ENCODE data around the gene OMP.

- no peak for TF ChIP-seq CTCF (IDR thresholded peaks at IDR 0.05)
- no peak for TF ChIP-seq POLR2A (IDR thresholded peaks at IDR 0.05)
These were observed 48.2 kb downstream of the OMP start for GRCh38 chr11:77150836-77151235.

Data from esophagus squamous epithelium (tissue), 4 donors.